Left renal cortex interstitium (tissue), 4 donors: Measurements from ENCODE around the gene GPLD1. TPM values are rescaled to one million over a fixed set of nuclear protein-coding genes. Genes with fewer than 3 reads are reported as not detected.
"Not testable (repeated sequence)": the region's sequence is repeated elsewhere in the genome, so short reads cannot be mapped to it uniquely, and the experiment has no call there.

ENCODE experiments used
- DNase-seq, 4 donors: peaks; one replicate each; pipeline ENCODE4 v3.0.0-alpha.2; 2013; ENCODE audit warnings: low read depth in 4 of 4, low spot score in 2 of 4, missing footprints in 1 of 4
- polyA plus RNA-seq, 4 donors: library from polyadenylated mRNA; unstranded; fragments of 120-200 nt; gene quantifications; one replicate each; pipeline ENCODE4 v1.2.1, GENCODE V29; 2013; ENCODE audit not compliant: insufficient read length in 4 of 4

GPLD1 gene
- 1 to 10 TPM; 2.8 to 4.8 (median 3.8) TPM for polyA plus RNA-seq

GRCh38 chr6:24489470-24489869 lies at the start of gene GPLD1:
Gene GPLD1 (minus strand): TSS chr6:24489578. CDS start chr6:24489511, 67 bp downstream.
- DNase-seq: no peak

- no peak for DNase-seq
Observed at GRCh38 chr6:24537771-24538385, 48.5 kb upstream of the GPLD1 start.

- DNase-seq: no peak
Observed at GRCh38 chr6:24537082-24537699, 47.8 kb upstream of the GPLD1 start.

DNA sequence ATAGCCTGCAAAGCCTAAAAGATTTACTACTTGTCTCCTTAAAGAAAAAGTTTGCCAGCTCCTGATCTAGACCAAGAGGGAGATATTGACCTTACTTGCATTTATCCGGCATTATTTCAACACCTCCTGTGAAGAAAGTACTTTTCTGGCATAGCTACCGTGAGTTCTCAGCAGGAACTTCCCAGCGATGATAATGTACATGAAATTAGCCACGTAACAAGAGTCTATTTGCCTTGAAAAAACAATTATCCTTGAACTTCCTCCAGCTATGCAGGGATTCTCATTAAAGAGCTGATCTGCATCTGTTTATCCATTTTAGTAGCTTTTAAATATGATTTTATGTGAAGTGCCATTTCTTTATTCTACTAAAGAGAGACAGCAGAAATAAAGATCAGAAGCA lies 47.1 kb upstream of the GPLD1 start:
- DNase-seq: no peak

- no peak for DNase-seq
Observed at GRCh38 chr6:24535210-24535609, 45.8 kb upstream of the GPLD1 start.

GRCh38 chr6:24534329-24534728 lies 45.0 kb upstream of the GPLD1 start:
- no peak for DNase-seq

DNA sequence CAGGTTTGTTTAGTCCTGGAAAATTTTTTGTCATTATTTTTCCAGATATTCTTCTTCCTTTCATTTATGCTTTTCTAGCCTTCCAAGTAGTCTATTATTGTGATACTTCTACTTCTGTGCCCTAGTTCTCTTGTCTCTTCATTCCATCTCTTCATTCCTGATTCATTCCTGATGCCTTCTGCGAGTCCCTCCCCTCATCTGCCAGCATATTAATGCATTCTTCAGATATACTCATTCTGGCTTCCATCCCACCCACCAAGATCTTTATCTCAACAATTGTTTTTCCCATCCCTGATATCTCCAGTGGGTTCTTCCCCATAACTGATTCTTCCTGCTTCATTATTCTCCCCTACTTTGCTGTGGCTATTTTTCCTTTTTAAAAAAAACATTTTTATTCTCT lies 40.6 kb upstream of the GPLD1 start:
- DNase-seq: no peak

- DNase-seq: no peak
Observed at GRCh38 chr6:24524805-24525204, 35.4 kb upstream of the GPLD1 start.

GRCh38 chr6:24524329-24524728 lies 35.0 kb upstream of the GPLD1 start:
- DNase-seq: no peak

- DNase-seq: peak in 3 of 4 donors; percentile 9 to 47 (median 32)
Observed at GRCh38 chr6:24522228-24523176, 33.1 kb upstream of the GPLD1 start.

- no peak for DNase-seq
Observed at GRCh38 chr6:24520929-24521546, 31.7 kb upstream of the GPLD1 start.

- no peak for DNase-seq
Observed at GRCh38 chr6:24517659-24518543, 28.5 kb upstream of the GPLD1 start.

GRCh38 chr6:24513602-24514001 lies 24.2 kb upstream of the GPLD1 start:
- no peak for DNase-seq

GRCh38 chr6:24511976-24512375 lies 22.6 kb upstream of the GPLD1 start:
- DNase-seq: not testable (repeated sequence)

- no peak for DNase-seq
Observed at GRCh38 chr6:24506814-24507520, 17.6 kb upstream of the GPLD1 start.

DNA sequence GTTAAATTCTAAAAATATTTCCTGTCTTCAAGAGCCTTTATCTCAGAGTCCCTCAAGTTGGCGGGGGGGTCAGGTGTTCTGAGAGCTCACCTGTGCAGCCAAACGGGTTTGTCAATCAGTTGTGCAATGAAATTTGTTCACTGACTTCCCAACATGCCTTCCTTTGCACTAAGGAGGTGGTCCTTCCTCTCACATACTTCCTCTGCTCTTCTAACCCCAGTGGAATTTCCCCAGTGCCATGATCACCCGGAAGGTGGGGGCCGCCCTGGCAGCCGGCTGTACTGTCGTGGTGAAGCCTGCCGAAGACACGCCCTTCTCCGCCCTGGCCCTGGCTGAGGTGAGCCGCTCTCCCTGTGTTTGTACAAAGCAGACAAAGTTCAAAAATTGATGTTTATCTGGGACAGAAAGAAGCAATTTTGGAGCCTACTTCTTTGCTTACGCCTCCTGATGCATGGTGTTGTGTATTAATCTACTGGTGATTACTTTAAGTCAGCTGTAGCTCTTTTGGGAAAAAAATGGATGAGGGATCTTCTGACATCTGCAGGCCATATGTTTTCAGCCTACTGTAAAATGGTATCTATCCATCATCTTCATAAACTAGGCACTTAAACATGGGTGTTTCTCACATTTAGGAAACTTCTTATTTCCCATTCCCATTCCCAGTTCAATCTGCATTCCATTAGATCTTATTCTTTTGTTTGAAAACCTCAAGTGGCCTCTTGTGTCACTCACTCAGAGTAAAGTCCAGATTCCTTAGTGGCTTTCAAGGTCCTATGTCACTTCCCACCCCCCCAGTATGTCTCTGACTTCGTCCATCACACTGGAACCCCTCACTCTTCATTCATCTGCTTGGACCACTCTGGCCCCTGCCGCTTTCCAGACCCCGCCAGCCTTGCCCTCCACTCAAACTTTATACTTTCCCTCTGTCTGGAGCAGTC lies 15.5 kb upstream of the GPLD1 start:
- DNase-seq: no peak

DNA sequence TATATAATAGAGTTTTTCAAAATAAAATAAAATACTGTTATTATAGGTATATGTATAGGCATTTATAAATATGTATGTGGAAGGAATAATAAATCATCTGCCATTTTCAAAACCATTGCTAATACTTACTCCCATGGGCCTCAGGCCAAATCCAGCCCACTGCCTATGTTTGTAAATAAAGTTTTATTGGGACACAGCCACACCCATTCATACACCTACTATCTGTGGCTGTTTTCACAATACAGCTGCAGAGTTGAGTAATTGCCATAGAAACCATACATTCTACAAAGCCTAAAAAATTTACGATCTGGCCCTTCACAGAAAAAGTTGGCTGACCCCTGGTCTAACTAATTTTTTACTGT lies 14.9 kb upstream of the GPLD1 start:
- DNase-seq: no peak

DNA sequence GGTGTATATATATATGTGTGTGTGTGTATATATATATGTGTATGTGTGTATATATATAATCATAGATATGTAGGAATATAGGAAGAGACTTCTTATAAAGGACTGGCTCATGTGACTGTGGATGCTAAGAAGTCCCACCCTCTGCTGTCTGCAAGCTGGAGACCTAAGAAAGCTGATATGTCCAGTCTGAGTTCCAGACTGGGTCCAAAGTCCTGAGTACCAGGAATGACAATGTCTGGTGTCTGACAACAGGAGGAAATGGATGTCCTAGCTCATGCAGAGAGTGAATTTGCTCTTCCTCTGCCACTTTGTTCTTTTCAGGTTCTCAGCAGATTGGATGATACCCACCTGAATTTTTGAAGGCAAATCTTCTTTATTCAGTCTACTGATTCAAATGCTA lies 12.5 kb upstream of the GPLD1 start:
- DNase-seq: no peak
